ENCODE data around the gene RERE.

RERE gene

GRCh38 chr1:8337776-8338525 is 479.5 kb downstream of the RERE start:
- DNase-seq, result no peak

DNA sequence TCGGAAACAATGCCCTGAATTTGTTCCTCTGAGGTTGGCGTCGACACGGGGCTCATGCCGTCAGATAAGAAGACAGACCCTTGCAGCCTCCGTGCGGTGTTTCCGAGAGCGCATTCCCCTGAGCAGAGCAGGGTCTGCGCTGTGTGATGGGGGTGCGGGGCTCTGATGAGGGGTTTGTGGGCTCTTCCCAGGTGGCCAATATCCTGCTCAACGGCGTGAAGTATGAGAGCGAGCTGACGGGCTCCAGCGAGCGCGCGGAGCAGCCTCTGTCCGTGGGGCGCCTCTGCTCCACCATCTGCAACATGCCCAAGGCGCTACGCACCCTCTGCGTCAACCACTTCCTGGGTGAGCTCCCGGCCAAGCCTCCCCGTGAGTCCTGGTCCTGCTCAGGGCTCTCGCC is 482.2 kb downstream of the RERE start:
- no peak for DNase-seq

DNA sequence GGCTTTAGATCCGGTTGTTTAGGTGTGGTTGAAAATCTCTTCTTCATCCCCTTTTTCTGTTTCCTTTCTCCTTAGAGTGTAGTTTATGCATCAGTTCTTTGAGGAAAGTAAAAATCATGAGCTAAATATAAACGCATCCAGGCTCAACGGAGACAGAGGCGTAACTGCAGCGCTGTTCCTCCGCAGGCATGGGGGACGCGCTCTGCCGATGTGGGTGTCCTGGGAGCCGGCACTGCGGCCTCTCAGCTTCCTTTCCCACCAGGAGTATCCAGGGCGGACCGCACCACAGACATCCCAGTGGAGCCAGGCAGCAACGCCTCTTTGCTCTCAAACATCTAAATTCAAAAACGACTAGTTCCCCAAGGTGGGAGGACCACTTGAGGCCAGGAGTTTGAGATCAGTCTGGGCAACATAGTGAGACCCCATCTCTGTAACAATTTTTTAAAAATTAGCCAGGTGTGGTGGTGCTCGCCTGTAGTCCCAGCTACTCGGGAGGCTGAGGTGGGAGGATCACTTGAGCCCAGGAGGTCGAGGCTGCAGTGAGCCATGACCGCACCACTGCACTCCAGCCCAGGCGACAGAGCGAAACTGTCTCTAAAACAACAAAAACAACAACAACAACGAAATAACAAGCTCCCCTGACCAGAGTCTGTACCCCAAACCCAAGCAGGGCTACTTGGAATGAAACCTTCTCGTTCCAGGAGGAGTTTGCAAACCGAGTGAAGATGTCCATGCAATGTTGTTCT is 483.2 kb downstream of the RERE start:
- no peak for DNase-seq

GRCh38 chr1:8333246-8333987 is 484.0 kb downstream of the RERE start:
- no peak for DNase-seq

DNA sequence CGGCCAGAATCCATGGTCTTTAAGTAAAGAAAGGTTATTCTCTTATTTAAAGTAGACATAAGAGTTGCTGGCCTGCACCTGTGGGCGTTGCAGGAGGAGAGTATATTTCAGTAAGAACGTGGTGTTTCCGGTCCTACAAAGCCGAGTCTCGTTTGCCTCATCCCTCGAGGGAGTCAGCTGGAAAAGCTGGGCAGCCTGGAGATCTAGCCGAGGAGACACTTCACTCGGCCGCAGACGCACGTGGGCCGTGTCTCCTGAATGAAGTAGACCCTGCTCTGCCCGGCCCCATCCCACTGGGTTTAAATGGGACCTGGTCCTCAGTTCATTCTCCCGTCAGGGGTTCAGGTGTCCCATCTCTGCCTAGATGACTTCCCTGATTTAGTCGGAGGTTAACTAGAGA is 484.6 kb downstream of the RERE start:
- DNase-seq, result no peak

DNA sequence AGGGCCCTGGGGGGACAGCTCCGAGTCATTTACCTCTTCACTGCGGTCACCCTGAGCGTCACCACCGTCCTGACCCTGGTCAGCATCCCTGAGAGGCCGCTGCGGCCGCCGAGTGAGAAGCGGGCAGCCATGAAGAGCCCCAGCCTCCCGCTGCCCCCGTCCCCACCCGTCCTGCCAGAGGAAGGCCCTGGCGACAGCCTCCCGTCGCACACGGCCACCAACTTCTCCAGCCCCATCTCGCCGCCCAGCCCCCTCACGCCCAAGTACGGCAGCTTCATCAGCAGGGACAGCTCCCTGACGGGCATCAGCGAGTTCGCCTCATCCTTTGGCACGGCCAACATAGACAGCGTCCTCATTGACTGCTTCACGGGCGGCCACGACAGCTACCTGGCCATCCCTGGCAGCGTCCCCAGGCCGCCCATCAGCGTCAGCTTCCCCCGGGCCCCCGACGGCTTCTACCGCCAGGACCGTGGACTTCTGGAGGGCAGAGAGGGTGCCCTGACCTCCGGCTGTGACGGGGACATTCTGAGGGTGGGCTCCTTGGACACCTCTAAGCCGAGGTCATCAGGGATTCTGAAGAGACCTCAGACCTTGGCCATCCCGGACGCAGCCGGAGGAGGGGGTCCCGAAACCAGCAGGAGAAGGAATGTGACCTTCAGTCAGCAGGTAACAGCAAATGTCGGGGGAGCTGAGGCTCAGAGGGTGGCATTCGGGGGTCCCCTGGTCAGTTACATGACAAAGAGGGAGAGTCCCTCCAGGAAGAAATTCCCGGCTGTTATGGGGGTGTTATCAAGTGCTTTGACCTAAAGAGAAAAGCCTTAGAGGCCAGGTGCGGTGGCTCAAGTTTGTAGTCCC is 486.9 kb downstream of the RERE start:
- no peak for DNase-seq

GRCh38 chr1:8329858-8330257 is 487.6 kb downstream of the RERE start:
- DNase-seq, result no peak

- no peak for DNase-seq
These were observed 488.0 kb downstream of the RERE start for GRCh38 chr1:8329439-8329838.

DNA sequence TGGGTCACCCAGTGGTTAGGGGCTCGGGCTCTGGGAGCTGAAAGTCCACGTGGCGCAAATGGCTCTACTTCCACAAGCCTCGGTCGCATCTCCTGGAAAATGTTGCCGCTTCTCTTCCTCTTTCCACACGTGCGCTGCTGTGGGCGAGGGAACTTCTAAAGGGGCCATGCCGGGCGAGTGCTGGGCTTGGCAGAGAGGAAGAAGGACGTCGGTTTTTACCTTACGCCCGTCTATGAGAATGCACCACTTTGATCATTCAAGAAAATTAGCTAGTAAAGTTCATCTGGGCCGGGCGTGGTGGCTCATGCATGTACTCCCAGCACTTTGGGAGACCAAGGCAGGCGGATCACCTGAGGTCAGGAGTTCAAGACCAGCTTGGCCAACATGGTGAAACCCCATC is 489.2 kb downstream of the RERE start:
- DNase-seq, result no peak

DNA sequence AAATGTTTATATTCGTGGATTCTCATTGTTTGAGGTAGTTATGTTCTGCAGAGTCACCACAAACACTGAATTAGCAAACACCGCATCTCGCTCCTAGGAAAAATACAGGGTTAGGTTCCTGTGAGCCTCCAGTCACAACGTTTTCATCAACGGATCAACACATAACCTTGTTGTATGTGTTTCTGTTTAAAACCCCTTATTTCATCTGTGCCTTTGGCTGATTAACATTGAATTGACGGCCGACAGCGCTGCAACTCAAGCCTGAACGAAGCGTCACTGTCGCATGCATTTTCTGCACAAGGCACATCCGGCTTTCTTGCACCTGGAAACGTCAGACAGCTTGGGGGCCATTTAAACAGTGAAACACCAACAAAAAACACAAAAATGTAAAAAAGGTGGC is 491.2 kb downstream of the RERE start:
- no peak for DNase-seq

DNA sequence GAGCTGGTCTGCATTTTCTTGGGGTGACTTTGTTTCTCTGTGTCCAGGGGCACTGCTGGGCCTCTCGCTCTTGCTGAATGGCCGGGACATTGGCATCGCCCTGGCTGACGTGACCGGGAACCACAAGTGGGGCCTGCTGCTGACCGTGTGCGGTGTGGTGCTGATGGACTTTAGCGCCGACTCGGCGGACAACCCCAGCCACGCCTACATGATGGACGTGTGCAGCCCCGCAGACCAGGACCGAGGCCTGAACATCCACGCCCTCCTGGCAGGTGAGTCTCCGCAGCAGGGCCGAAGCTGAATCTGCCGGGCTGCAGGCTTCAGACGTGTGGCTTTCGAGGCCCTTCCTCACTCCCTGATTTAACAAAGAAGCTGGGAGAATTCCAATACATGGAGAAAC is 491.7 kb downstream of the RERE start:
- DNase-seq, result no peak

- DNase-seq, result no peak
These were observed 493.1 kb downstream of the RERE start for GRCh38 chr1:8324176-8324810.

- DNase-seq, result no peak
These were observed 493.7 kb downstream of the RERE start for GRCh38 chr1:8323706-8324105.

DNA sequence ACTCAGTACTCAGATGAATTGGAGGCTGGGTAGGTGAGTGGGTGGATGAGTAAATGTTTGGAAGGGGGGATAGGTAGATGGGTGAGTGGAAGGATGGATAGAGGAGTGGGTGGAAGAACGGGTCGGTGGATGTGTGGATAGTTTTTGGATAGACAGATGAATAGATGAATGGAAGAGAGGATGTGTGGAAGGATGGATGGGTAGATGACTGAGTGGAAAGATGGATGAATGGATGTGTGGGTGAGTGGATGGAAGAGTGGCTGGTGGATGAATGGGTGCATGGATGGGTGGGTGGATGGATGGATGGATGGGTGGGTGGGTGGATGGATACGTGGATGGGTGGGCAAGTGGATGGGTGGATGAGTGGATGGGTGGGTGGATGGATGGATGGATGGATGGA is 495.8 kb downstream of the RERE start:
- DNase-seq, result no peak

DNA sequence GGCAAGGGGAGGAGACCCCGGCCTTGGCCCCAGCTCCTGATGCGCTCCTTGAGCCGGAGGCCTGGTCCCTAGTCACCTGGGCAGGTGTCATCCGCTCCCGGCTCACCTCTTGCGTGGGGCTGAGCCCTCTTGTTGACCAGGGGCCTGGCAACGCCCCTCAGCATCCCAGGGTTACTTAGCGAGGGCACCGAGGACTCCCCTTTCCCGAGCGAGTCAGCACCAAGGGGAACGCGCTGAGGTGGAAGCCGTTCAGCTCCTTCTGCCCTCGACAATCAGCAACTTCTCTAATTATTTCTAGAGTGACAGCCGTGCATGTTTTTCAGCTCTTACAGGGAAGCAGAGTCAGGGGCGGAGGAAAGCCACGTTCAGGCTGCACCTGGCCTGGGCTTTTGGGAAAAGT is 499.0 kb downstream of the RERE start:
- DNase-seq, result no peak

GRCh38 chr1:8317647-8318381 is 499.6 kb downstream of the RERE start, which contains the start of gene SLC45A1:
TSS of gene SLC45A1 (plus strand) at chr1:8318114. CDS start at chr1:8324330, 6,216 bp downstream.
- peak; percentile 92 for DNase-seq

DNA sequence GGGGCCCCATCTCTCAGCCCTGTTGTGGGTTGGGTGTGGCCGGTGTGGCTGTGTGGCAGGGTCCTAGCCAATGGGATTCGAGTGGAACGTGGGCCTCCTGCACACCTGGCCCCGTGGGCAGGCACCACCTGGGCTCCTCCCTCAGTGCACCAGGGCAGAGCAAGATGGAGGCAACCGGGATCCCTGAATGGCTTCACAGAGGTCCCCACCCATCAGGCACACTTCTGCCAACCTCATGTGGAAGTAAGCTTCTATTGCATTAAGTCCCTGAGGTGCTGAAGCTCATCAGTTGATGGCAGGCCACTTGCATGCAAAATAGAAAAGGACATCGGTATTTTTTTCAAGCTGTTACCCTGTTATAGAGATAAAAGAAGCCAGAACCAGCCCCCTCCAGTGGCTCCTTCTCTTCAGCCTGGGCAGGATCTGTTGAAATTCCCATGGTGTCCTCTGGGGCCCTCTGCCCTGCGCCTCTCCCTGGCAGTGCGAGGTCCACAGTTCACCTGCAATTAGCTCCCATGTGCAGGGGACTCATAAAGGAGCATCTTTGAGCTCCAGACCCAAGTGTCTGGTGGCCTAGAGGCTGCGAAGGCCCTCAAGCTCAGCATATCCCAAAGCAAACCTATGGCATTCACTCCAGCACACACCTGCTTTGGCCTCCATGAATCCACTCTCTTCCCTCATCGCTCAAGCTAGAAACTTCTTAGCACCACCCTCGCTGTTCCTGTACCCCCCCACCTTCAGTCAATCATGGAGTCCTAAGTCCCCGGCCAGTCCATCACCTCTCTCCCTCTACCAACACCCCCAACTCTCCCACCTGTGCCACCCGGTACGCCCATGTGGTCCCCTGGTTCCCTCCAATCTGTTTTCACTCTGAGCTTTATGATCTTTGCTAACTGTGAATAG is 501.6 kb downstream of the RERE start:
- no peak for DNase-seq

DNA sequence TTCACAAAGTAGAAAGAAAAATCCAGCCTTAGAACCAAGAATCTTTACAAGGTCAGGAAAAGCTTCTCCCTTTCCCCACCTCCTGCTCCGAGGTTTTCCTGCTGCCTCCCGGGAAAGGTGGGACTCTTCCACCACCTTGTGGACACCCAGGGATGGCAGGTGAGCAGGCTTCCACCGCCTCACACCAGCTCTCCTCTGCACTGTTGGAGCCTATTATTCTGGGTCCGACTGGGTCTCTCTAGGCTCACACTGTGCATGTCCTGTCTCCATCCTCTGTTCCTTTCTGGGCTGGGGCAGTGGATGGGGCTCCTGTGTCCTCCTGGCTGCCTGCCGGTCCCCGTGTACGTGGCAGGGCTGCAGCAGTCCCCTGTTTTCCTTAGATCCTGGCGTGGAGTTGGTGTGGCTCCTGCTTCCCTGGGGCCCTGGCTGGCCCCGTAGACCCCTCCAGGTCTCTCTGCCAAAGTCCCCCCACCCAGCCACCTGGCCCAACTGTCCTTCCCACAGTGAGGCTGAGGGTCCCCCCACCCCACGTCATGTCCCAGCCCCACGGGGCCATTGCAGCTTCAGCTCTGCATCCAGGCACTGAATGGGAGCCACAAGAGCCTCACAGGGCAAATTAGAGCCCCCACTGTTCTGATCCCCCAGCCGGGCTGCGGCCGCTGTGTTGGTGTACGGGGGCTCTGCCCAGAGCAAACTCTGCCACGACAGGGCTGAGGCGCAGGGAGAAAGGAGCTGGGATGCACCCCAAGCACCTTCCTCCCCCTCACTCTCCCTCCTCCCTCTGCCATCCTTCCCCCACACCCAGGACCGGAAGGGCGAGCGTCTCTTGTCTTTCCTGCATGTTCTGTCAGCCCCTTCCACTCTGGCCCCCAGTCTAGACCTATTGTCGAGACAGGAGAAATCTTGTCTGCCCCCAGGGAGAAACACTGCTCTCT is 502.8 kb downstream of the RERE start:
- DNase-seq, result peak; percentile 72

DNA sequence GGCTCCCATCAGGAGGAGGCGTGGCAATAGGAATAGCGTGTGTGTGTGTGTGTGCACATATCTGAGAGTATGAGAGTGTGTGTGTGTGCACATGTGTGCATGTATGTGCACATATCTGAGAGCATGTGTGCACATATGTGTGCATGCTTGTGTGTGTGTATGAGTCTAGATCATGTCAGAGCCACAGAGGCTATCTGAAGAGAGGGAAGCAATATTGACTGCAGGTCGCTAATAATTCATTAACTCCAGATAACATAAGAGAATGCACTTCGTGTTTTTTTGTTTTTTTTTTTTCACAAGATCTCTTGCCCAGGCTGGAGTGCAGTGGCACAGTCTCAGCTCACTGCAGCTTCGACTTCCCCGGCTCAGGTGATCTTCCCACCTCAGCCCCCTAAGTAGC is 504.2 kb downstream of the RERE start:
- DNase-seq, result no peak
